ENCODE results near the gene PBX3.

DNA sequence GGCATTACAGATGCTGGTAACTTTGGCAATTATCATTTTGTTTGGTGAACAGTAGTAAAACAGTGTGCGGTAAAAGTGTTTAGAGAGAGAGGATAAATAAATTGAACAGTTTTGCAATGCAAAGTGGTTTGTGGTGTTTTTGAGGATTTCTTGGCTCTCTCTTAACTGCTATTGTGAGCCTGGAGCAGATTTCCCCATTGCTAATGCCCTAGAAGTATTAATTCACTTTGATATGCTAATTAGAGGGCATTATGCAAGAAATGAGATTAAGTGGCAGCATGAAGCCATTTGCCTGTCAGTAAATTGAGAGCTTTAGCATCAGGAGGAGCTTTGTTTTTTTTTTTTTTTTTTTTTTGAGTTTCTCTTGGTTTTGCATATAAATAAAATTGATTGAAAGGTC is 8.2 kb downstream of the PBX3 start:
- TF ChIP-seq, protein P1, sequence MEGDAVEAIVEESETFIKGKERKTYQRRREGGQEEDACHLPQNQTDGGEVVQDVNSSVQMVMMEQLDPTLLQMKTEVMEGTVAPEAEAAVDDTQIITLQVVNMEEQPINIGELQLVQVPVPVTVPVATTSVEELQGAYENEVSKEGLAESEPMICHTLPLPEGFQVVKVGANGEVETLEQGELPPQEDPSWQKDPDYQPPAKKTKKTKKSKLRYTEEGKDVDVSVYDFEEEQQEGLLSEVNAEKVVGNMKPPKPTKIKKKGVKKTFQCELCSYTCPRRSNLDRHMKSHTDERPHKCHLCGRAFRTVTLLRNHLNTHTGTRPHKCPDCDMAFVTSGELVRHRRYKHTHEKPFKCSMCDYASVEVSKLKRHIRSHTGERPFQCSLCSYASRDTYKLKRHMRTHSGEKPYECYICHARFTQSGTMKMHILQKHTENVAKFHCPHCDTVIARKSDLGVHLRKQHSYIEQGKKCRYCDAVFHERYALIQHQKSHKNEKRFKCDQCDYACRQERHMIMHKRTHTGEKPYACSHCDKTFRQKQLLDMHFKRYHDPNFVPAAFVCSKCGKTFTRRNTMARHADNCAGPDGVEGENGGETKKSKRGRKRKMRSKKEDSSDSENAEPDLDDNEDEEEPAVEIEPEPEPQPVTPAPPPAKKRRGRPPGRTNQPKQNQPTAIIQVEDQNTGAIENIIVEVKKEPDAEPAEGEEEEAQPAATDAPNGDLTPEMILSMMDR (IDR thresholded peaks at IDR 0.05): no peak
- TF ChIP-seq POLR2A (IDR thresholded peaks at IDR 0.05): no peak
